EL (cell line): Measurements from ENCODE around the gene GABRD.

Experiments
- DNase-seq: peaks from one replicate; pipeline ENCODE4 v3.0.0-alpha.2; 2016

Gene GABRD

DNA sequence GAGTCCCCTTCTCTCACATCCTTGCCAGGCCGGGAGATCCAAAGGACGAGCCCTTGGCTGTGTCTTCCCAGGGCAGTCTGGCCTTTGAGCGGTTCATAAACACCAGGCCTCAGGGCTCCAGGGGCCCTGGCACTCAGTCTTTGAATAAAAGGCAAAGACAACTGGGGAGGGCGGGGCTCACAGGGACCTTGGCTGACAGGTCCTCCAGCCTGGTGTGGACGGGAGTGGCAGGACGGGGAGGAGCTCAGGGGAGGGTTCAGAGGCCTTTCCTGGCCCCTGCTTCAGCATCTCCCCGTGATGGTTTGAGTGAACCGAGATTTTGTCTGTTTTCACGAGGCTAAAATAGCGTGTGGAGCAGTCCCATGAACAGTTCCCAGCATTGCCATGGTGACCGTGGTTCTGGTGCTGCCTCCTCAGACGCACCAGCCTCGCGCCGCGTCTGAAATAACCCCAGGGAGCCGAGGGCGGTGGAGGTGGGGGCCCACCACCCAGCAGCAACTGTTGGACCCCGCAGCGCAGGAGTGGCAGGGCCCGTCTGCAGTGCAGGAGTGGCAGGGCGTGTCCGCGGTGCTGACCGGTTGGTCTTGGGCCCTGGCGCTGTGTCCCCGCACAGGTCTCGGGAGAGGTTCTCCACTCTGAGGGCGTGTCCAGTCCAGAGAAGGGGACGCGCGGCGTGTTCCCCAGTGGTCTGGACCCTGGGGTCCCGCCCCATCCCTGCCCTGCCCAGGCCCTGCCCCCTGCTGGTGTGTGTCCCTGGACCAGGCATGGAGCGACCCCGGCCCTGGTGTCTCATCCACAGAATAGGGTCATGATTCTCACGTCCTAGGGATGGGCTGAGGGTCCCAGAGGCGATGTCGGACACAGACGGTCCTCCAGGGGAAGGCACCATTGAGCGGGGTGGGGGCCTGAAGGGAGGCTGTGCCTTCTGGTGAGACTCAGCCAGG is 24.0 kb downstream of the GABRD start:
- no peak for DNase-seq

DNA sequence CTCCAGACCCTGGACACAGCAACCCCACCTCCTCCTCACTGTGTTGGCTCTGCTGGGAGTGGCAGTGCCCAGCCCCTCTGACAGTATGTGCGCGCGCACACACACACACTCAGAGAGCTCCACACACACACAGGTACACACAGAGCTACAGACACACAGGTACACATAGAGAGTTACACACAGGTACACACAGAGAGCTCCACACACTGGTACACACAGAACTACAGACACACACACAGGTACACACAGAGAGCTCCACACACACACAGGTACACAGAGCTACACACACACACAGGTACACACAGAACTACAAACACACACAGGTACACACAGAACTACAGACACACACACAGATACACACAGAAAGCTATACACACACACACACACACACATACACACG is 24.7 kb downstream of the GABRD start:
- no peak for DNase-seq

DNA sequence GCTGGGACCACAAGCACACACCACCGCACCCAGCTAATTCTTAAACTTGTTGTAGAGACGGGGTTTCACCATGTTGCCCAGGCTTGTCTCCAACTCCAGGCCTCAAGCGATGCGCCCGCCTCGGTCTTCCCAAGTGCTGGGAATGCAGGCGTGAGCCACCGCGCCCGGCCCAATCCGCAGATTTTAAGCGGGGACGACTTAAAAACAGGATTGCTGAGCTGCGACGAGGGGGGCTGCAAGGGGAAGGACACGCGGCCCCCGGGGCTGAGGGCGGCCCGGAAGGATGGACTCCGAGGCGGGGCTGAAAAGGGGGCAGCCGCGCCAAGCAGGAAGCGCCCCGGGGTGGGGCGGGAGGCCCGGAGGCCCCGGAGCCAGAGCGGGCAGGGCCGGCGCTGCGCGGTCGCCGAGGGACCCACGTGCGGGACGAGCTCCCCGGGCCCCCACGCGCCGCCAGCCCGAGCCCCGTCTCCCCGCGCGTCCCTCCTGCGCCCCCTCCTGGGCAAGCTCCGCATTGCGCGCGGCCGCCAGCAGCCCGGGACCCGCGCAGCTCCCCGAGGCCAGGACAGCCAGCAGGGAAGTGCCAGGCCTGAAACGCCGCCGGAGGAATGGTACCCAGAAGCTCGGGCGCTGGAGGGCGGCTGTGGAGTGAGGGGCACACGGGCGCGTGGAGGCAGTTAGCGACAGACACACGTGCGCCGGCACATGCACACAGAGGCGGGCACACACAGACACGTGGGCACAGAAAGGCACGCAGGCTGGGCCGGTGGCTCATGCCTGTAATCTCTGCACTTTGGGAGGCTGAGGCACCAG is 25.6 kb downstream of the GABRD start:
- peak; percentile 63 for DNase-seq

- no peak for DNase-seq
Observed at GRCh38 chr1:2045468-2046173, 26.5 kb downstream of the GABRD start.

DNA sequence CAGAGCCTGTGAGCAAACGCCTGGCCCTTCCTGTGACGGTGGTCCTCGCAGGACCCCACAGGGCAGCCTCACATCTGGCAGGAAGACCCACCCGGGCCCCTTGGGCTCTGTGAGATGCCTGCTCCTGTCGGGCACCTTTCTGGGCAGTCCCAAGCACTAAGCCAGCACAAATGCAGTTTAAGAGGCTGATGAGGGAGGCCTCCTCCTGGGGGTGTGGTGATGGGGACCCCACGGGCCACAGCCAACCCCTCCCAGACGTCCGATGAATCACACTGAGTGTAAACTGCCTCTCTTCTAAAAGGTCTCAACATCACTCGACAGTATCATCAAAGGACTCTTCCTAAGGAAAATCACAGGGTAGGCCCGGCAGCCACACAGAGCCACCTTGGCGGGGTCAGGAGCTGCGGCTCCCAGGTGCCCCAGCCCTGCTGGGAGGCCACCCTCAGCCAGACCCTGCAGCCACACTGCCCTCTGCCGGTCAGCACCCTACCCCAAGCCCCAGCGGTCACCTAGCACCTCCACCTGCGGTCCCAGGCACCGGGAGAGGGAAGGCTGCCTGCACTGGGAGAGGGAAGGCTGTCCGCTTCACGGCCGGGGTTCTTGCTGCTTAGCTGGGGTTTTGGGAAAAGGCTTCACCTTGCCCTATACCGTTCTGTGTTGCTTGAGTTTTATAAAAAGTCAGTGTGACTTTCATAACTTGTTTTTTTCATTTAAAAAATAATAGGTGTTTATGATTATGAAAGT is 27.2 kb downstream of the GABRD start:
- DNase-seq = no peak

DNA sequence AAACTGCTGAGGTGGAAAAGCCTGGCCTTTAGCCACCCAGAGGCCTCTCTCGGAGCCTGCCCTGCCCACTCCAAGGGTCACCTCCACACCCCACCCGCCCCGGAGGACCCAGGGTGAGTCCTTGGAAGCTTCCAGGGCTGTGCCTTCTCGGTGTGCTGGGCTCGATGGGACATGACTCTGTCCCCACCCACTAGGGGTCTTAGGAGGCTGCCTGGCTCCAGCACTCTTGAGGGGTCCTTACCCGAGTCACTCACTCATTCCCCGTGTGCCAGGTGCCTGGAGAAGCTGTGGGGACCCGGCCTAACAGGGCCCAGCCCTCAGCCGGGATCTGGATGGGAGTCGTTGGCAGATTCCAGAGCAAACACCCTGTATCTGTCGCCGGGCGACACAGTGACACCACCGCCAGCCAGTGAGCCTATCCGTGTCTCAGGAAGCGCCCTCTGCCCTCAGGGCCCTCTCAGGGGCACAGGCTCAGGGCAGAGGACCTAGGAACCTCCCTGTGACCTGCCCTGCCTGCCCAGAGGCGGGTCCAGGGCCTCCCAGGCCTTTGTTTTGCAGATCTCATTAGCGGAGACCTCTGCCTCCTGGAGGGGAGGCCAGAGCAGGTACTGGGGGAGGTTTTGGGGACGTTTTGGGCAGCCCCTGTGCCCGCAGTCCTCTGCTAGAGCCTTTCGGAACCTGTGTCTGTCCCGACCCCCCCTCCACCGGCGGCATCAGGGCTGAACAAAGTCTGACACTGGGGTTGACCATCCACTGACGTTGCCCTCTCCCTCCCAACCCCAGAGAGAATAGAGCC is 28.0 kb downstream of the GABRD start:
- DNase-seq = no peak

DNA sequence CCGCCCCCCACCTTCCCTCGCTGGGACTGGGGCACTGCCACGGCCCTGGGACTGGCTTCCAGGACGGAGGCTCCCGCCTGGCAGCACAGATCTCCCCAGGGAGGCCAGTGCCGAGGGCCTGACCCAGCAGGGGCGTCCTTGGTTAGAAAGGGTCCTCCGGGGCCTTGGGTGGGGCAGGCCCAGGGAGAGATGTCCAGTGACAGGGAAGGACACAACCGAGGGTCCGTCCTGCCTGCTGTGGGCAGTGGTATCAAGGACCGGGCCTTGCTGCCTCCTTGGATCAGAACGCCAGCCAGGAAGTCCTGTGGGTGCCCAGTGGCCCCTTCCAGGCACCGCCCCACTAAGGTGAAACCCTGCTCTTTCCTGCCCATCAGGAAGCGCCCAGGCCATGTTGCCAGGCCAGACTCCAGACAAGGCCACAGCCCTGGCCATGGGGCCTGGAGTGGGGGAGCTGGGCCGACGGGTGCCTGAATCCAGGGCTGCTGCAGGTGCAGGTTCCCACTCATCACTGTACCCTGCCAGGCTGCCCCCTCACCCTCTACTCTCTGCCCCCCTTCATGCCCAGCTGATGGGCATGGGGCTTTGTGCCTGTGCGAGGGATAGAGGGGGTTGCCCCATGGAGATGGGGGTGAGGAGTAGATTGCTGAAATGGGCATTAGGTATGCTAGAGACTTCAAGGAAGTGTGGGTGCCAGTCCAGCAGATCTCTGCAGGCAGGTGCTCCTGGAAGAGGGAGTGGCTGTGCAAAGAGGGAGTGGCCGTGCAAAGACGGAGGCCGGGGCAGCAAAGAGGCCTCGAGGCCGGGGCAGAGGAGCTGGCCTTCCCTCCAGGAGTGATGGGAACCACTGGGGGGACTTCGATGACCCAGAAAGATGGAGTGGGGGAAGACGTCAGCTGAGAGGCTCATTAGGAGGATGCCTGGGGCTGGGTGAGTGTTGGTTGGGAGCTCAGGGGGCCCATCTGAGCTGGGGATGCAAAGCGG is 28.9 kb downstream of the GABRD start:
- DNase-seq = no peak

DNA sequence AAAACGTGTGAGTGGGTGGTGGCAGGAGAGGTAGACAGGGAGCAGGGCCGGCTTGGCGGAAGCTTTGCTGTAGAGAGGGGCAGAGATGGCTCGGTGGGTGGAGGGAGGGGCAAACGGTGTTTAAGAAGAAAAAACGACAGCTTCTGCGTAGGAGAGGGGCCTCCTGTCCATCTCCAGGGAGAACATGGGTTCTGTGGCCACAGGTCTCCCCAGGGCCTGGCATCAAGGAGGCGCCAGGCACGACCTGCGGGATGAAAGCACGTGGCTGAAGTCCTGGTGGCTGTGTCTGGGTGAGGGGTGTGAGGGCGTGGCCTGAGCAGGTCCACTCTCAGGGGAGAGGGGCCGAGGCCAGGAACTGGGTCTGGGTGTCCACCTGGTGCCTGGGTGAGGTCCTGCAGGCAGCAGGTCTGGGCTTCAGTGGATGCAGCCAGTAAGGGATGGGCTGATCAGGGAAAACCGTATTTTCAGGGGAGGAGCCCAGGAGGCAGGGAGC is 30.1 kb downstream of the GABRD start:
- DNase-seq = no peak

DNA sequence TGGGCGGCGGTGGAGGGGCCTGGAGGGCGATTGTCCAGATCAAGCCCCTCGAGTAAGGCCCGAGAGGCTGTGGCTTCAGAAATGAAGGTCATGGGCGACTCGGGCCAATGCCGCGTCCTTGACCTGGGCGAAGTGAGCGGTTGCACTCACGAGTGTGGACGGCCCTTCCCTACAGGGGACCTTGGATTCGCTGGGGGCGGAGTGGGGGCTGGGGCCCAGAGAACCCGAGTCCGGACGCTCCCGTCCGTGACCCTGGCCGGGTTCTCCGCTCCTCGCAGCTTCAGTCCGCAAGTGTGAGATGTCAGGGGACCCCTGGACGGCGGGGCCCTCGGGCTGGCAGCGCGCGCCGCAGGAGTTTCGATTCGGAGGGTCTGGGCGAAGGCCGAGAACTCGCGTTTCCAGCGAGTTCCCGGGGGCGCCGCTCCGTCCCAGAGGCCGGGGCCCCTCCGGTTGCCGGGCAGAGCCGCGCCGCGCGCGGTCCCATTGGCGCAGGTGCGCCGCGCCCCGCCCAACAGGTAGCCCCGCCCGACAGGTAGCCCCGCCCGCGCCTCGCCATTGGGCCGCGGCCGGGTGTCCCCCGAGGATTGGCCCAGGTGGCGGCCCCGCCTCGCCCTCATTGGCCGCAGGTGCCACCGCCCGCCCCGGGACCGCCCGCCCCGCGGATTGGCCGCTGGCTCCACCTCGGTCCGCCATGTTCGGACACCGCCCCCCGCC is 30.7 kb downstream of the GABRD start, which contains the start of gene PRKCZ:
PRKCZ (plus strand) TSS at position 694 of the 714 bp plus-strand sequence. CDS start 220 bp downstream, outside the sequence.
- DNase-seq = peak; percentile 49

DNA sequence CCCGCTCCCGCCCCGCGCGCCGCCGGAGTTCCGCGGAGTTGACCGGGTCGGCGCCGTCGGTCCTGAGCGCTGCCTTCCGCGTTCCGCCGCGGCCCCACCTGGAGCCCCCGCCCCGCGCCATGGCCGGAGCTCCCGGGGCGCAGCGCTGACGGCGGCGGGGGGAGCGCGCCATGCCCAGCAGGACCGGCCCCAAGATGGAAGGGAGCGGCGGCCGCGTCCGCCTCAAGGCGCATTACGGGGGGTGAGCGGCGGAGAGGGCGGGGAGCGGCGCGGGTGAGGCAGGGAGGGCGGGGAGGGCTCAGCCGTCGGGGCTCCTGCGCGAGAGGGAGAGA is 31.3 kb downstream of the GABRD start:
- DNase-seq = no peak

DNA sequence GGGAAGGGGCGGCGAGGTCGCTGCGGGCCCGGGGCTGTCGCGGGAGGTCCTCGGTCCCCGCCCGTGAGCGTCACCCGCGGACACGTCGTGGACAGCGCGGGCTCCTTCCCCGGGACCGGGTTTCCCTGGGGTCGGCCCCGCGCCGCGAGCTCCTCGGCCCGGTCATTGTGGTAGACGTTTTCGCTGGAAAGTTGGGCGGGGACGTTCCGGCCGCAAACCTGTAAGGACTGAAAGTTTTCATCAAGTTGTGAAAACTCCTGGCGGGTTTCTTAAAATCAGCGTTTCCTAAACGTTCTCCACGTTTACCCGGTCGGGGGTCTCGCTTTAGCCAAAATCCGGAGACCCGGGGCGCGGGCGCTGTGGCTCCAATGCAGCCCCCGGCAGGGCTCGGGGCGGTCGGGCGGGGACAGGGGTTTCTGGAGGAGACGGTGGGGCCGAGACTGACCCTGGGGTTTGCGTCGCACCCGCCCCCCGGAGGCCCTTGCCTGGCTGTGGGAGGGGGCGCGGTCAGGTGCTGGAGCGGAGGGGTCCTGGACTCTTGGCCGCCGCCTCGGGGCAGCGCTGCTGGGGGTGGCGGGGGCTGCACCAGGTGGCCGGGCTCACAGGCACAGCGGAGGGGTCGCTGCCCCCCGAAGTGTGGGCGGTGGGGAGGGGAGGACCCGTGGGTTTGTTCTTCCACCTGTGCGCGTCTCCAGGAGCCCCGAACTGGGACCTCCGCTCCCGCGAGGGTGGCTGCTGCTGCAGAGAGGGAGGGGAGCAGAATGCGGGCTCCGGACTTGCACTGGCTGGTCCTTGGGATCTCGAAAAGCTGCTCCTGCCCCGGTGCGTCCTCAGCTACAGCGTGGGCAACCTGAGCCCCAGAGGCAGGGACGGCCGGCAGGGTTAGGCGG is 31.9 kb downstream of the GABRD start:
- DNase-seq = no peak

GRCh38 chr1:2052054-2052679 is 33.0 kb downstream of the GABRD start:
- no peak for DNase-seq

GRCh38 chr1:2052756-2053155 is 33.6 kb downstream of the GABRD start:
- DNase-seq = no peak

- DNase-seq = no peak
Observed at GRCh38 chr1:2053217-2053616, 34.1 kb downstream of the GABRD start.

GRCh38 chr1:2053784-2054376 is 34.7 kb downstream of the GABRD start:
- no peak for DNase-seq

GRCh38 chr1:2054560-2054959 is 35.4 kb downstream of the GABRD start:
- DNase-seq = no peak

DNA sequence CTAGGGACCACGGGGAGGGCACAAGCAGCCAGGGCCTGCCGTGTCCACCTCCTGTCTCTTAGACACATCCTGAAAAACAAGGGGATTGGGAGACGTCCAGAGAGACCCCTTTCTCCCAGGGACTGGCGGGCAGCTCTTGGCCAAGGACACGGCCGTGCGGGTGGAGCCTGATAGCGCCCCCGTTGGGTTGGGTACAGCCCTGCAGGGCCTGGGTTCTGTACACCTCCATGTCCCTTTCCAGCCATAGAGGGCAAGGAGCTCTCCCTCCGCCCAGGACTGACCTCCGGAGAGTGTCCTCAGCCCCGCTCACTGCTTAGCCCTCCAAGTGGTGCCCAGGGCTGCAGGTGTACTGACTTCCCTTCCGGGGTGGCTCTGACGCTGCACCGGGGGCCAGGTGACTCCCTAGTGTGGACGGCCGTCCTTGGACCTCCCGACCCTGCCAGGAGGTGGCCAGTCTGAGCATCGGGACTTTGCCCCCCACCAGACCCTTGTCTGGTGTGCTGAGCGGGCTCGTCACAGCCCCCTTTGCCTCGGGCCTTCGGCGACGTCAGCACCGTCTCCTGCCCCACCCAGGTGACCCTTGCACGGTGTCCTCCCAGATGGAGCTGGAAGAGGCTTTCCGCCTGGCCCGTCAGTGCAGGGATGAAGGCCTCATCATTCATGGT is 36.9 kb downstream of the GABRD start:
- DNase-seq = no peak
